Osteoblast (primary cell): ENCODE measurements around the gene FMOD. TPM values are rescaled to one million over a fixed set of nuclear protein-coding genes. Genes with fewer than 3 reads are reported as not detected.

Experiments used
- DNase-seq: peaks from one replicate; pipeline ENCODE4 v3.0.0; 2011; ENCODE audit warnings: low spot score, mixed read lengths; ENCODE audit not compliant: insufficient read length; ENCODE audit errors: missing footprints
- H2AFZ ChIP-seq: 2 replicates; pipeline ENCODE4 v1.6.0; 2011; ENCODE audit warnings: mild to moderate bottlenecking, low read length
- H3K27ac ChIP-seq: 2 replicates; pipeline ENCODE4 v1.5.1; 2011; ENCODE audit warnings: mild to moderate bottlenecking, low read depth, low read length, moderate library complexity
- H3K27me3 ChIP-seq: 2 replicates; pipeline ENCODE4 v1.6.0; 2012; ENCODE audit warnings: mild to moderate bottlenecking, control low read depth, inconsistent platforms, low read length, moderate library complexity; ENCODE audit not compliant: insufficient read depth
- H3K36me3 ChIP-seq: 2 replicates; pipeline ENCODE4 v1.5.1; 2011; ENCODE audit warnings: mild to moderate bottlenecking, low read length, control low read depth, moderate library complexity; ENCODE audit not compliant: insufficient read depth
- H3K4me1 ChIP-seq: 2 replicates; pipeline ENCODE4 v1.5.1; 2011; ENCODE audit warnings: mild to moderate bottlenecking, low read length, control low read depth, moderate library complexity; ENCODE audit not compliant: insufficient read depth
- H3K4me2 ChIP-seq: 2 replicates; pipeline ENCODE4 v1.6.0; 2011; ENCODE audit warnings: mild to moderate bottlenecking, low read length; ENCODE audit not compliant: insufficient read depth
- H3K4me3 ChIP-seq: fragments of 200-600 bp; sonication (generic); 3 replicates; pipeline ENCODE4 v1.5.1; 2012; ENCODE audit warnings: mild to moderate bottlenecking, low read length, inconsistent platforms; ENCODE audit not compliant: insufficient read depth
- H3K79me2 ChIP-seq: 2 replicates; pipeline ENCODE4 v1.6.0; 2012; ENCODE audit warnings: mild to moderate bottlenecking, low read length, control low read depth, inconsistent platforms; ENCODE audit not compliant: insufficient read depth
- H3K9me3 ChIP-seq: 2 replicates; pipeline ENCODE4 v1.5.1; 2011; ENCODE audit warnings: low read depth, low read length, control low read depth
- H4K20me1 ChIP-seq: 2 replicates; pipeline ENCODE4 v1.6.0; 2012; ENCODE audit warnings: mild to moderate bottlenecking, low read length, control low read depth; ENCODE audit not compliant: insufficient read depth
- total RNA-seq: library from RNA; depleted of rRNA; stranded (reverse); fragments of >200 nt; gene quantifications from 2 replicates; pipeline ENCODE4 v1.2.3, GENCODE V29; 2012
- TF ChIP-seq, protein P1 (sequence below): IDR thresholded peaks from 2 replicates; pipeline ENCODE4 v1.5.1; 2011; ENCODE audit warnings: mild to moderate bottlenecking, low read depth, low read length, moderate library complexity; ENCODE audit errors: extremely low read depth

FMOD gene
- total RNA-seq, 1 donor = 2.9 TPM

GRCh38 chr1:203379825-203380224 lies 28.9 kb upstream of the FMOD start:
- Histone ChIP-seq H3K27me3 (peaks cover 29% of the 10 kb centered on the region), H3K36me3 (no peaks in the 10 kb centered on the region), H3K79me2 (no peaks in the 10 kb centered on the region), H3K27ac (no peak overlapping the region), H3K4me2 (no peak overlapping the region), H3K4me3 (no peak overlapping the region), H4K20me1 (no peaks in the 10 kb centered on the region), H3K9me3 (no peaks in the 10 kb centered on the region), H3K4me1 (no peaks in the 10 kb centered on the region), H2AFZ (no peak overlapping the region)
- DNase-seq = no peak
- TF ChIP-seq, protein P1, sequence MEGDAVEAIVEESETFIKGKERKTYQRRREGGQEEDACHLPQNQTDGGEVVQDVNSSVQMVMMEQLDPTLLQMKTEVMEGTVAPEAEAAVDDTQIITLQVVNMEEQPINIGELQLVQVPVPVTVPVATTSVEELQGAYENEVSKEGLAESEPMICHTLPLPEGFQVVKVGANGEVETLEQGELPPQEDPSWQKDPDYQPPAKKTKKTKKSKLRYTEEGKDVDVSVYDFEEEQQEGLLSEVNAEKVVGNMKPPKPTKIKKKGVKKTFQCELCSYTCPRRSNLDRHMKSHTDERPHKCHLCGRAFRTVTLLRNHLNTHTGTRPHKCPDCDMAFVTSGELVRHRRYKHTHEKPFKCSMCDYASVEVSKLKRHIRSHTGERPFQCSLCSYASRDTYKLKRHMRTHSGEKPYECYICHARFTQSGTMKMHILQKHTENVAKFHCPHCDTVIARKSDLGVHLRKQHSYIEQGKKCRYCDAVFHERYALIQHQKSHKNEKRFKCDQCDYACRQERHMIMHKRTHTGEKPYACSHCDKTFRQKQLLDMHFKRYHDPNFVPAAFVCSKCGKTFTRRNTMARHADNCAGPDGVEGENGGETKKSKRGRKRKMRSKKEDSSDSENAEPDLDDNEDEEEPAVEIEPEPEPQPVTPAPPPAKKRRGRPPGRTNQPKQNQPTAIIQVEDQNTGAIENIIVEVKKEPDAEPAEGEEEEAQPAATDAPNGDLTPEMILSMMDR = no peak

DNA sequence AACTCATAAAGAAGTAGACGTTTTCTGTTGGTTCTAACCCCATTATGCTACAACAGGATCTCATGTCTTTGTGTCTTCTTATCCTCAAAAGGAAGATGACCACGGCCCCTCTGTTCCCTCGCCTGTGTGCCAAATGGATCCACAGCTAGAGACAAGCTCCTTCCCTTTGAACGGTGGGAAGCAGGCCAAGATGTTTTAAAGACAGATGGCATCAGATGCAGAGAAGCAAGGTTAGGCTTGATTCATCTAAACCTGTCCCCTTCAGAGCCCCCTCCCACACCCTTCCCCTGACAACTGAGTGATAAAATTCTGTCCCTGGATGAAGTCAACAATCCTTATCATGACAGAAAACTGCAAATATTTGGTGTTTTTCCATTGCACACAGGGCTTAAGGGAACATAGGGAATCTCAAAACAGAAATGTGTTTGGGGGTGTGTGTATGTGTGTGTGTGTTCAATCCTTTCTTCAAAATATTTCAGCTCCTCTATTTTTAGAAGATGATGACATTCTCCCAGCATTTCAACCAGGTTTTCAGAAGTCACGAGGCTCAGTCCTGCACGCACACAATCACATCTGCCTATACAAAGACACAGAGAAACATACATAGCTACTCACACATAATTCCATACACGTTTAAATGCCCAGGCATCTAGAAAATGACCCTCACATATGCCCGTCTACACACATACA lies 27.8 kb upstream of the FMOD start:
- H3K27ac ChIP-seq = no peak overlapping the region
- no peaks in the 10 kb centered on the region for H3K79me2 ChIP-seq
- DNase-seq = no peak
- no peaks in the 10 kb centered on the region for H3K9me3 ChIP-seq
- H3K36me3 ChIP-seq = no peaks in the 10 kb centered on the region
- H4K20me1 ChIP-seq = no peaks in the 10 kb centered on the region
- H3K27me3 ChIP-seq = peaks cover 28% of the 10 kb centered on the region
- no peaks in the 10 kb centered on the region for H3K4me1 ChIP-seq
- H3K4me2 ChIP-seq = no peak overlapping the region
- TF ChIP-seq, protein P1 = no peak
- no peak overlapping the region for H3K4me3 ChIP-seq
- no peak overlapping the region for H2AFZ ChIP-seq

GRCh38 chr1:203373991-203374390 lies 23.1 kb upstream of the FMOD start:
- no peak overlapping the region for H3K4me2 ChIP-seq
- no peak overlapping the region for H3K27ac ChIP-seq
- H3K79me2 ChIP-seq = no peaks in the 10 kb centered on the region
- no peak overlapping the region for H3K4me3 ChIP-seq
- H3K4me1 ChIP-seq = no peaks in the 10 kb centered on the region
- H3K27me3 ChIP-seq = peaks cover 9% of the 10 kb centered on the region
- no peaks in the 10 kb centered on the region for H3K36me3 ChIP-seq
- no peaks in the 10 kb centered on the region for H4K20me1 ChIP-seq
- no peak for DNase-seq
- no peak overlapping the region for H2AFZ ChIP-seq
- no peaks in the 10 kb centered on the region for H3K9me3 ChIP-seq
- TF ChIP-seq, protein P1 = no peak

- no peaks in the 10 kb centered on the region for H3K79me2 ChIP-seq
- no peak for DNase-seq
- no peaks in the 10 kb centered on the region for H3K9me3 ChIP-seq
- H3K4me3 ChIP-seq = no peak overlapping the region
- no peaks in the 10 kb centered on the region for H3K36me3 ChIP-seq
- TF ChIP-seq, protein P1 = no peak
- no peak overlapping the region for H3K4me2 ChIP-seq
- no peak overlapping the region for H3K27ac ChIP-seq
- no peaks in the 10 kb centered on the region for H4K20me1 ChIP-seq
- H3K27me3 ChIP-seq = peaks cover 9% of the 10 kb centered on the region
- no peak overlapping the region for H2AFZ ChIP-seq
- H3K4me1 ChIP-seq = no peaks in the 10 kb centered on the region
These were observed 22.1 kb upstream of the FMOD start for GRCh38 chr1:203373002-203373401.
